Caki2 (cell line): ENCODE results near the gene LURAP1L. TPM values are rescaled to one million over a fixed set of nuclear protein-coding genes. Genes with fewer than 3 reads are reported as not detected.

Experiments
- DNase-seq: peaks from one replicate; pipeline ENCODE4 v3.0.0-alpha.2; 2015; ENCODE audit warnings: low read depth
- in situ Hi-C: cut with HindIII; loops from 2 replicates; pipeline ENCODE4 v1.10.0; 2016; ENCODE audit warnings: low sequenced_read_pairs, low pct_unique_long_range_greater_than_20kb, mixed read lengths
- total RNA-seq: library from RNA; depleted of rRNA; stranded (reverse); fragments of >200 nt; shearing (Covaris generic); gene quantifications from 2 replicates; pipeline ENCODE4 v1.2.3, GENCODE V29; 2014; ENCODE audit warnings: low replicate concordance

The LURAP1L gene
- total RNA-seq, 1 experiment from 2014 or later = 28.4 TPM

DNA sequence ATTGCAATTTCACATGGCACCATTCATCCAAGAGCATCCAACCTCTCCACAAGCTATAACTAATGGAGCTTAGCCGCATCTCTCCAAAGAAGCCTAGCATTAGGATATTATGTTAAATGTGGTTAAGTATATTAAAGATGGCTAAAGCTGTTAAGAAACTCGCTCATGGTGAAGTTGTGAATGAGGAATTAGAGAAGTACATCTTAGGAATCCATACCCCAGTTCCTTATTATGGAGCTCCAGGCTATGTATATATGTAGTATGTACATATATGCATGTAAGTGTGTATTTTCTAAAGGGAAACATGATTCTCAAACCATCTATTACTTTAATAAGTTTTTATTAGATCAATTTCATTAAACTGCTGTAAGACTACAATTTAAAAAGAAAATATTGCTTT lies 26.4 kb downstream of the LURAP1L start:
- no peak for DNase-seq
- in situ Hi-C loops = no loop called here

DNA sequence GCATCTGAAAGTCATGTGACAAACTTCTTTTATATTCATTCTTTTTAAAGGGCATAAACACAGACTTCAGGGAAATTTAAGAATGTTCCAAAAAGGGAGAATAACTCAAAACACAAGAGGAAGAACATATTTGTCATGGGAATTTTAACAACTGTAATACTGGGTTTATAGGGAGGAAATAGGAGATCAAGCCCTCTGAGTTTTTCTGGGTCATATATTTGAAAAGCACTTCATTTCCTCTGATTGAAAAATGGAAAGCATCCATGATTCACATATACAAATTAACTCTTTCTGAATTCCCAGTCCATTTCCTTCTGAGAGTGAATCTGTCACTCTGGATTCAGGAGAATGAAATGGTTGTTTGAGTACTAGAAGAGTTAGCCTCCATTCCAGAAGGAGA lies 26.8 kb downstream of the LURAP1L start:
- in situ Hi-C loops = no loop called here
- no peak for DNase-seq

DNA sequence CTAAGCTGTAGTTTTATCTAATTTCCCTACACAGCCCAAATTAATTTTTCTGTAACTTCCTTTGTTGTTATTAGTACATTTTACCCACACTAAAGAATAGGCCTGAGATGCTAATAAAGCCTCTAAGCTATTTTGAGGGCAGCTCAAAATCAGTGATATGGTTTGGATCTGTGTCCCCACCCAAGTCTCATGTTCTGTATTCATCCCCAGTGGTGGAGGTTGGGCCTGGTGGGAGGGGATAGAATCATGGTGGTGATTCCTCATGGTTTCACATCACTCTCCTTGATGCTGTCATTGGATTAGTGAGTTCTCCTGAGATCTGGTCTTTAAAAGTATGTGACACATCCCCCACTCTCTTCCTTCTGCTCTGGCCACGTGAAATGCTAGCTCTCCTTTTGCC lies 27.3 kb downstream of the LURAP1L start:
- in situ Hi-C loops = no loop called here
- no peak for DNase-seq

DNA sequence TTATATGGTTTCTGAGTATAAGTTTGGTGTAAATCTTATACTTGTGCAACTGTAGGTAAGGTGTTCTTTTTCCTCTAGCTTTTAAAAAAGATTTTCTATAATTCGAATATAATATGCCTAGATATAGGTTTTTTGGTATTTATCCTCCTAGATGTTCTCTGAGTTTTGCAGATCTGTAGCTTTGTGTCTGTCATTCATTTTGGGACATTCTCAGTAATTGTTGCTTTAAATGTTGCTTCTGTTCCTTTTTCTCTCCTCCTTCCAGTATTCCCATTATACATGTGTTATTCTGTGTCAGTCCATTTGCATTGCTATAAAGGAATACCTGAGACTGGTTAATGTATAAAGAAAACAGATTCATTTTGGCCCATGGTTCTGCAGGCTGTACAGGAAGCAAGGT lies 33.7 kb downstream of the LURAP1L start:
- DNase-seq = no peak
- in situ Hi-C loops = no loop called here

DNA sequence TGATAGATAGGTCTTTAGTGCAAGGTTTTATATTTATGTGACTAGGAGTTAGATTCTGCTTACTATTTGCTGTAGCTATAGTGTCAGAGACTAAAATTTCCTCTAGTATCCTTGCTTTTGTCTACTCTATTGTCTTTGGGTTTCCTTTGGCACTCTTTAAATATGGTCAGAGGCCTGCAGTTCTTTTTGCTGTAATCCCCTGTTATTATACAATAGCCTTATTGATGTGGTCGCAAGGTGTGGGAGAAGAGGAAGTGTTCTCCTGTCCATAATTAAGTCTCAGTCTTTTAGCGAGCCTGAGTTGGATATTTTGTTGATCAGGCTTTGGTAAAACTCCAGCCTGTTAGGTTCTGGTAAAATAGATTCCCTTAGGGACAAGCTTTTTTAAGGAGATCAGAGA lies 34.9 kb downstream of the LURAP1L start:
- in situ Hi-C loops = no loop called here
- no peak for DNase-seq

DNA sequence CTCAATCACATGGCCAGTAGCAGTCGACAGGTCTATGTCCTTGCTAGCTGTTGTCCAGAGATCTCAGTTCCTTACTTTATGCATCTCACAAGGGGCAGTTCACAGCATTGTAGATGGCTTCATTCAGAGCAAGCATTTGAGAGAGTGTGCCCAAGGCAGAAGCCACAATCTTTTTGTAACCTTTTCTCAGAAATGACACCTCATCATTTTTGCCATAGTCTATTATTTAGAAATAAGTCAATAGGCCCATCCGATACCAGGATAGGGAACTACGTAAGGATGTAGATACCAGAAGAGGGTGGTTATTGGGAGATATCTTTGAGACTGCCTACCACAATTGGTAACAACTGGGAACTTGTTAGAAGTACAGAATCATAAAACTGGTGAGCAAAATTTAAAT lies 37.1 kb downstream of the LURAP1L start:
- in situ Hi-C loops = no loop called here
- DNase-seq = no peak

DNA sequence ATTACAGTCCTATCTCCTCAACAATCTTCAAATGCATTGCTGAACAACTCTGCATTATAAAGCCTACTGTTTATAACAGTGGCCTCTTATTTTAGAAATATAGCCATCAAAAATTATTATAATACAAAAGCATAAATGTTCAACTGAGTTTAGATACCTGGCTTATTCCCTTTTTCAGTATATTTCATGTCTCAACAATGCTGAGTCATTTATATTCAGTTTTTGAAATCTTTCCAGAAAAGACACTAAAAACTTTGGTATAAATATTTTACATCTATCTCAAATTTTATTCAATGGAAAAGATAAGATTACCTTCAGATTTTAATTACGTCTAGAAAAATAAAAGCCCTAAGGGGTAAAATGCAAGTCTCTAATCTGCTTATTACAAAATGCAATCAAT lies 37.9 kb downstream of the LURAP1L start:
- DNase-seq = no peak
- in situ Hi-C loops = no loop called here

DNA sequence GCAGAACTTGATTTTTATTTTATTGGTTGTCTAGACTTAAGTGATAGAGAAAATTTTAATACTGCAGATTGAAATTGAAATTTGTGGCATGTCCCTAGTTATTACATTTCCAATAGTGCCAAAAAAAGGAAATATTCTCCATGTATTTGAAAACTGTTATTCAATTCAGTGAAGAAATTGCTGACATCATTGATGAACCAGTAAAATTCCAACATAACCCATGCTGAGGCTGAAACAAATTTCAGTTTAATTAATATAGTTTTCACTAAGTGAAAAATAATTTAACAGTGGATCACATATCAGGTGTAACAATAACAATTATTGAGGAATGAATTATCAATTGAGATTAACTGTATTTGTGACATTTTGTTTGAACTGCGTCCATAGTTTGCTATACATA lies 38.7 kb downstream of the LURAP1L start:
- in situ Hi-C loops = no loop called here
- DNase-seq = no peak

DNA sequence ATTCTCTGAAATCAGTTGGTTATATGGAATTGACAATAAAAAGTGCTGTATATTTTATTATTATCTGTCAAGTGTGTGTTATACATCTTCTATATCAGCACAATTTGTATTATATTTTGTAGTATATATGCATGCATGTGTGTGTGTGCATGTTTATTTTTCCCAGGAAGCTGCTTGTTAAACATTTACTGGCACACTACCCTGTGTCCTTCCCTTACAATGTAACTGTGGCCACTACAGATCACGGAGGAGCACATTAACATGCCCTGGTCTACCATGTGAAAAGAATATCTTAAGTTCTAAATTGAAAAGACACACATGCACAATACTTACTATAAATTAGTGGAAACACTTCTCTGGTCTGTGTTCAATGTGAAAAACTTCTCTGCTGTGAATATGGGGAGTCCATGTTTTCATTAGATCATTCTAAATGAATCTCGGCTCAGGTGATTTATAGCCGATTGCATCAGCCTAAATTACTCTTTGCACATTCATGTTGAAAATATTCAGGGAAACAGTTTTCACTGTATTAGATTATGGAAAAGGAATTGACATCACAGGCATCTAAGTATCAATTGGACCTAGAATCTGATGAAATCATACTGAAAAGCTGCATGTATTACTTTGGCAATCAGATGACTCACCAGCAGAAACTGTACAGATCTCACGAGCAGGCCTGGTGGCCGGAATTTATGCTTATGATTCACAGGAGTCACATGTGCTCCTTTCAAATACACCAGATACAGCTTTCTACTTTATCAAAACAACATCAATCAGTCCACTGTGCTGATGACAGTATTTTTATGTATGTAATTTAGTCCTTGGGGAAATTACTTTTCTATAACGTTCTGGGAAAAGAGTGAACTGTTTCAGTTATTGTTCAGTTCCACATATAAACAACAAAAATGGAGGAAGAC lies 39.4 kb downstream of the LURAP1L start:
- in situ Hi-C loops = no loop called here
- DNase-seq = peak; percentile 92

DNA sequence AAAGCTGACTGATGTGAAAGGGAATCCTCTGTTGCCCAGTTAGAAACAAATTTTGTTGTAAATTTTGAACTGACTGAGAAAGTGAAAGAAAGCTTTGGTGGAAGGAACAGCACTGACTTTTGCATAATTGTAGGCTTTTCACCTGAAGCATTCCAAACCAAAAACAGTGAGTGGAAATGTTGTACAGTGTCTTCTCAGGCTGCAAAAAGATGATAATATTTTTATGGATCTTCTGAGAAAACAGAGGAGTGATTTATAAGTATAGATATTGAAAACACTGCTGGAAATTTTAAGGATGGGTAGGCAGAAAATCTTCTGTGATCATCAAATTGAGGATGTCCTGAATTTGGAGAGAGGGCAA lies 40.0 kb downstream of the LURAP1L start:
- in situ Hi-C loops = no loop called here
- DNase-seq = no peak

DNA sequence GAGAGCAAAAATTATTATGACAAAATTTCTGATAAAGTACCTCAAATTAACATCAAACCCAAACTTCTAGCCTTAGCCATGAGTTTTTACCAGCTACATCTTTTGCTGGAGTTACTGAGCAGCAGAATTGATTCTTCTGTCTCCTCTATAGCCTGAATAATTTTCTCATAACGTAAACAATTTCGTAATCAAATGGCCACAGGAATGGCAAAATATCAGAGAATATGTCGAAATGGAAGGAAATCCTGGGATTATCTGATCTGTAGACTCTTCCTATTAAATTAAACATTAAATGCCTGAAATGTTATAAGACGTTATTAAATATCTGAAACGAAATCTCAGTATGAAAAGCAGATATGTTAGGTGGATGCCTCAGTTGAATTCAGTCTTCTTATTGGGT lies 41.1 kb downstream of the LURAP1L start:
- DNase-seq = no peak
- in situ Hi-C loops = no loop called here

DNA sequence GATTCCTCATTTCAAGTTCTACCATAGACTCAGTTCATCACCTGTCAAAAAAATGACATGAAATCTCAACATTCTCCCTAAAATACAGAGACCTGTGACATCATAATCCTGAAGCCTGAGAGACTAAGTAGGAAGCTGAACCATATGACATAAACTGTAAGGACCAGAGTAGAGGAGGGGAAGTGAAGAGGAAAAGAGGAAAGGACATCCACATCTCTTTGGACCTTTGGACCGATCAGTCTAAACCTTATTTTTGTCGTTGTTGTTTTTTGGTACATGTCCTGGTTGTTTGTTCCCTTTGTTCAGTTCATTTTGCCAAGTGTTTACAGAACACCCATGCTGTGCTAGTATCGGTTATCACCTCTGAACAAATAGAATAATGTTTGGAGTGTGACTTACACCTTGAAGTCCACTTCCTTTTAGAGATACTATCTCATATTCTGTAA lies 41.9 kb downstream of the LURAP1L start:
- in situ Hi-C loops = no loop called here
- DNase-seq = peak; percentile 12

DNA sequence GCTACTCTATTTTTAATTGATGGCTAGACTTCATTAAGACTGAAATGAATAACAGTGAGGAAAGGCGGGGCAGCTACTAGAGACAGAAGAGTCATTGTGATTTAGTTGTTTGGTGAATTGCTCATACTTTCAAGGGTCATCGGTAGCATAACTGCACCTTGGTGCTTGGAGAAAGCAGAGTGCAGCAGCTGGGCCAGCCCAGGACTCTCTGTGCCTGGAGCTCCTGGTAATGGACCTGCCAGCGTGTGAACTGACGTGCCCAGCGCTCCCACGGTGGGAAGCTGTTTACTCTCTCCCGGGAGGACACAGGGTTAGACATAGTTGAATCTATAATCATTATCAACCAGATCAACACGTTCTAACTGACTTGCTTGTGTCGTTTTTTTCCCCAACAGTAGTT lies 42.9 kb downstream of the LURAP1L start:
- in situ Hi-C loops = no loop called here
- DNase-seq = peak; percentile 96

DNA sequence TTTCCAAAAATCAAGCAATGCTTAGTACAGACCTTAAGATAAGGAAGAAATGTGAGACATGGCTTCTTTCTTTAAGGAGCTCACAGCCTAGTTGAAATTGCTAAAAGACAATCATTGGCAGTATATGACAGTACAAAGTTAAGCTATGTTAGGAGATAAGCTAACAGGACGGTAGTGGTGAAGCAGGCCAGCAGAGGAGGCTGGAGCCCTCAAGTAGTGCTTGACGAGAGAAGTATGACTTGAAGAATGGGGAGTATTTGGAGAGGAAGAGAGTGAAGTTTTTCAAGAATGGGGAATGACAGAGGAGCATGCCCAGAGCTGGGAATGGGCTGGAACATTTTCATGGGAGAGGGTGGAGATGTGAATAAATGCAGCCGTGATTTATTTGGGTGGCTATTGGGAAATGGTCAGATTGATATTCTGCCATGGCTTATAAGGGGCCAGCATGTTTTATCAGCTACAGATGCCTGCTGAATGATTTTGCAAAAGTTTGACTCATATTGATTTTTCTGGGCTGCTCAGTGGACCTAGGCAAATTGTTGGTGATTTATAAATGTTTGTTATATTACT lies 43.7 kb downstream of the LURAP1L start:
- DNase-seq = peak; percentile 72
- in situ Hi-C loops = no loop called here

DNA sequence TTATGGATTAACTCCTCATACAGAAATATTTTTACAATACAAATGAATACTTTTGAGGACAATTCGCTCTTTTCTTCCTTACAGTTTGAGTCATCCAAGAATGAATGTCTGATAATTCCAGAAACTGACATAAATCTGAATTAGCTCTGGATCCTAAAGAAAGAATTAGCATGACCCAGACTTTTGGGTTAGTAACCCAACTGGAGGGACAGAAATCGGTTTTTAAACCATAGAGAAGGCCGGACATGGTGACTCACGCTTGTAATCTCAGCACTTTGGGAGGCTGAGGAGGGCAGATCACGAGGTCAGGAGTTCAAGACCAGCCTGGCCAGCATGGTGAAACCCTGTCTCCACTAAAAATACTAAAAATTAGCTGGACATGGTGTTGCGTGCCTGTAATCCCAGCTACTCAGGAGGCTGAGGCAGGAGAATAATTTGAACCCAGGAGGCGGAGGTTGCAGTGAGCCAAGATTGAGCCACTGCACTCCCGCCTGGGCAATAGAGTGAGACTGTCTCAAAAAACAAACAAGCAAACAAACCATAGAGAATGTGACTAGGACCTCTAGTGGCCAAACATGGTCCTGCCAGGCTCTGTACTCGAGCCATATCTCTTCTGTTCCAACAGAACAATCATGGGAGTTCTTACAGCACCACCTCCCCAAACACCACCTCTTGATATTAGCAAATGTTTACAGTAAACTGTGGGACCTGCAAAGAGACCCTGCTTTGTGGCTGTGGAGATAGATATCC lies 44.8 kb downstream of the LURAP1L start:
- DNase-seq = peak; percentile 52

DNA sequence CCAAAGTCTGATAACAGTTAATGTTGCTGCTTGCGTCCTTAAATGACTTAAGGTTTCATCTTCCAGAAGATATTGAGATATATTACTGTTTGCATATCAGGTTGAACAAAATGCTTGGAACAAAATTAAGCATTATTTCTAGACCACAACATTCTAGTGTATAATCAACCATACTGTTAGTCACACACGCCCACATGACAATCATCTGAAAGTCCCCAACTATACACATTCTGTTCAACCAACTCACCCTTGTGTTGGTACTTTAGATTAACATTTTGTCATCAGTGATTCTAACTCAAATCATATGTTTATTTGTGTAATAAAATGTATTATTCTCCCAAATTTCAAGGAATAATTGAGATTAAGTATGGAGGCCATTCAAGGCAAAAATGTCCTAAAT lies 47.3 kb downstream of the LURAP1L start:
- DNase-seq = no peak
- in situ Hi-C loops = no loop called here

More for the DNA sequence above, 44.8 kb downstream of the LURAP1L start:
- in situ Hi-C loops = no loop called here

DNA sequence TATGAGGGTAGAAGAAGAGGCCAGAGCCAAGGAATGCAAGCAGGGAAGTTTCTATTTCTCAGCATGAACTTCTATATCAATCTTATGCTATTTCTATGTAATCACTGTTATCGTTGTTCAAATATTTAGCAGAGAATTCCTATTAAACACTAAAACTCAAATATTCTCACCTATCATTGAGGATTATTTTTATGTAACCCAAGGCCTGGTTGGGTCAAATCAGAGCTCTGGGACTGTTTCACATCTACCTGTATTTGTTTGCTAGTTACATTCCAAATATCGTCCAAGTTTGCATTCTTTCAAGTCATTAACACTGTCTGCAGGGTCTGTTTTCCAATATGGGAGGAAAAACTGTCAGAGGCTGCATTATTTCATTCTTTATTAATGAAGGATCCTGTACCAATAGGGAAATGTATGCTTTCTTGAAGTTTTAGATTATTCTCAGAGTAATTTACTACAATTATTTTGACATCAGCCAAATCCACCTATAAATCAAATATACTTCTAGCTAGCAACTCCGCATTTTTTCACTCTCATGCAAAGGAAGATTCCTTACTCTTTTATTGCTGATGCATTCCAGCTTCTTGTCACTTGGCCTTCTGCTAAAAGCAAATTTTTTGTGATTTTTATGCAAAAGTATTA lies 52.2 kb downstream of the LURAP1L start:
- DNase-seq = no peak
- in situ Hi-C loops = no loop called here

DNA sequence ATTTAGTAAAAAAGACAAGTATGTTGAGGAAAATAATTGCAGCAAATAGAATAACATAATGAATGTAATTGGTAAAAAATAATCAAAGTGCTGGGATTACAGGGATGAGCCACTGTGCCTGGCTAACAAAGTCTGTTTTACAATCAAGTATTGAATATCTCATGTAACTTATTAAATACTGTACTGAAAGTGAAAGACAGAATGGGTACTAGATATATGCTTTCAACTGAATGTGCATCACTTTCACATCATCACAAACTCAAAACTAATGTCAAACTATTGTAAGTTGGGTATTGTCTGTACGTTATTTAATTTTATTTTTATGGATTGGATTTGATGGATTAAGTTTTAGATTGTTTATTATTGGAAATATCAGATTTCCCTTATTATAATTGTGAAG lies 58.9 kb downstream of the LURAP1L start:
- in situ Hi-C loops = no loop called here

DNA sequence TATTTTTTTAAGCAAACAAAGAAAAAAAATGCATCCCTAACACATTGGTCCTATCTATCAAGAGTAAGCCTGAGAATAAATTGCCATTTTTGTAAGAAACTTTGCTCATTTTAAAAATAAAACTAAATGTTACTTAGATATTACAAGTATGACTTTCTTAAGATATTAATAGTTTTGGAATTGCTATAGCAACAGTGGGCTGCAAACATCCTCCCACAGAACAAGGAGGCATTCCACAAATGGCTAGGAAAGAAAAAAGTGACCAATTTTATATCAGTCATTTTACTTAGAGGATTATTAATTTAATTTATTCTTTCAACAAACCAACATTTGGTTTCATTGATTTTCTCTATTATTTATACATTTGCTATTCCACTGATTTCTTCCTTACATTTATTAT lies 63.7 kb downstream of the LURAP1L start:
- in situ Hi-C loops = no loop called here

More for the DNA sequence above, 58.9 kb downstream of the LURAP1L start:
- no peak for DNase-seq

More for the DNA sequence above, 63.7 kb downstream of the LURAP1L start:
- DNase-seq = no peak
